CD4-positive, alpha-beta T cell treated with Interleukin-6 at 100 ng/mL for 8 hours (primary cell): ENCODE data around the gene OR6C76.

ENCODE experiments used
- DNase-seq: peaks from one replicate; pipeline ENCODE4 v3.0.0-alpha.2; 2020; ENCODE audit warnings: mixed read lengths, low spot score

OR6C76 gene

DNA sequence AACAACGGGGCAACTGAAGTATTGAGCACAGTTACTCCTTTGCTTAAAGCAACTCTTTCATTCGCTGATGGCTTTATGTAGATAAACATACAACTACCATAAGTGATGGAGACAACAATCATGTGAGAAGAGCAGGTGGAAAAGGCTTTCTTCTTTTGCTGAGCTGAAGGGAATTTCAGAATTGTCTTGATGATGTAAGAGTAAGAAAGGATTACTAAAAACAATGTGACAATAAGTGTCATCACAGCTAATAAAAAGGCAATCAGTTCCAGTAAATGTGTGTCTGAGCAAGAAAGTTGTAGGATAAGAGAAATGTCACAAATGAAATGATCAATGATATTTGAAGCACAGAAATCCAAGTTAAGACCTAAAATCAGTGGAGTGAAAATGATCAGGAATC is 43.2 kb downstream of the OR6C76 start:
- DNase-seq = no peak

DNA sequence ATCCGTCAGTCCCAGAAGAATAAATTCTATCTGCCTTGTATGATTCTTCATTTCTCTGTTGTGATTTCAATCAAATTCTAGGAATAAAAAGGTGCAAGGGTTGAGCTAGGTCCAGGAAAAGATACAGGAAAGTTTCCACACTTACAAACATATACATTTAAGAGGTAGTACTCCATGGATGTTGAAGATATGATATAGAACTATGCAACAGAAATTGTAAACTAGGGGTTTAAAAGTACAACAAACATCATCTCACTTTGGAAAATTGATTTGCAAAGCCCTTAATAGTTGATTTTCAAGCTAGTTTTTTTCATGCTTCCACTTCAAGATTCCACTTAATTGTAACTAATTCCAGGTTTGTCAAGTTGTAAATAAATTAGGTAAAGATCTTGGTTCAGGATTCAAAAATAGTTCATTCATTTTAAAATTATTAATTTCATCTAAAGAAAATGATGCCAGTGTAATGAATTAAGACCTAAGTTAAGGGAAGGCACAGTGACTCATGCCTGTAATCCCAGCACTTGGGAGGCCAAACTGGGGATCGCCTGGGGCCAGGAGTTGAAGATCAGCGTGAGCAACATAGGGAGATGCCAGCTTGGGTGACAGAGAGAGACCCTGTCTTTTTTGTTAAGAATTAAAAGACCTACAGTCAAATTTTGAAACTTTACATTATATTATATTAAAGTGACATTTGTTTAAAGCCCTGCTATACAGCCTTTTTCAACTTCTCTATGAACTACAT is 44.2 kb downstream of the OR6C76 start, which contains the start of gene OR6C70:
TSS of gene OR6C70 (minus strand) at position 51 of the 742 bp plus-strand sequence. CDS start at position 51, 0 bp downstream.
- no peak for DNase-seq

DNA sequence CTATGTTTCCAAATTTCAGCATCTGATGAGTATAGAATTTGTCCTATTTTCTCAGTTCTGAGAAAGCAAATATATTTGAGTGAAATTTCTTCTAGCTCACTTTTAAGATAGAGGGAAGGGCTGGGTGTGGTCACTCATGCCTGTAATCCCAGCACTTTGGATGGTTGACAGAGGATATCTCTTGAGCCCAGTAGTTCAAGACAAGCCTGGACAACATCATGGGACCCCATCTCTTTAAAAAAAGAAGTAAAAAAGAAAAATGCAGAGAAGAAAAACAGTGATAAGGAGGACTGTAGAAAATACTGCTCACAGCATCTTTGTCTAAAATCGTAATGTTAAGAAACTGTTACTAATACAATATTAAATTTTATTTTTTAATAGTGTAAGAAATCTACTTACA is 46.2 kb downstream of the OR6C76 start:
- DNase-seq = no peak
